Trophoblast cell (in vitro differentiated cells and primary cell): Measurements from ENCODE around the gene POLA1.
"Not testable (repeated sequence)": the region's sequence is repeated elsewhere in the genome, so short reads cannot be mapped to it uniquely, and the experiment has no call there.

ENCODE experiments used
- DNase-seq, 2 donors: peaks; one replicate each; pipeline ENCODE4 v3.0.0-alpha.2; 2016
- H2AFZ ChIP-seq: 2 replicates; pipeline ENCODE4 v1.6.1; 2013; ENCODE audit warnings: low read length, moderate library complexity, mild to moderate bottlenecking; ENCODE audit not compliant: insufficient read depth, poor library complexity
- H2AK5ac ChIP-seq: 2 replicates; pipeline ENCODE4 v1.6.1; 2013; ENCODE audit warnings: mild to moderate bottlenecking, low read length
- H2BK120ac ChIP-seq: 2 replicates; pipeline ENCODE4 v1.6.1; 2013; ENCODE audit warnings: low read length, mild to moderate bottlenecking, moderate library complexity; ENCODE audit not compliant: insufficient read depth, poor library complexity
- H2BK12ac ChIP-seq: 2 replicates; pipeline ENCODE4 v1.6.1; 2013; ENCODE audit warnings: mild to moderate bottlenecking, low read length, moderate library complexity
- H2BK5ac ChIP-seq: 2 replicates; pipeline ENCODE4 v1.6.1; 2013; ENCODE audit warnings: low read length, low read depth, moderate library complexity, mild to moderate bottlenecking; ENCODE audit not compliant: poor library complexity
- H3K14ac ChIP-seq: 2 replicates; pipeline ENCODE4 v1.6.1; 2013; ENCODE audit warnings: mild to moderate bottlenecking, low read length
- H3K18ac ChIP-seq: 2 replicates; pipeline ENCODE4 v1.6.1; 2013; ENCODE audit warnings: mild to moderate bottlenecking, low read length
- H3K23ac ChIP-seq: 2 replicates; pipeline ENCODE4 v1.6.1; 2013; ENCODE audit warnings: low read length
- H3K27ac ChIP-seq: 2 replicates; pipeline ENCODE4 v1.5.1; 2013; ENCODE audit warnings: low read depth, mild to moderate bottlenecking, inconsistent platforms, low read length, moderate library complexity
- H3K27me3 ChIP-seq: 2 replicates; pipeline ENCODE4 v1.6.1; 2013; ENCODE audit warnings: inconsistent platforms, mild to moderate bottlenecking, low read length, moderate library complexity; ENCODE audit not compliant: insufficient read depth
- H3K36me3 ChIP-seq, 2 experiments: 1 replicate in 1 of 2; 2 replicates in 1 of 2; pipeline ENCODE4 v1.6.1; 2013; ENCODE audit warnings: low read length in 2 of 2, mild to moderate bottlenecking in 2 of 2, moderate library complexity in 1 of 2; ENCODE audit not compliant: insufficient read depth in 2 of 2, control insufficient read depth in 1 of 2
- H3K4ac ChIP-seq: 2 replicates; pipeline ENCODE4 v1.6.1; 2013; ENCODE audit warnings: low read depth, mild to moderate bottlenecking, low read length, moderate library complexity
- H3K4me1 ChIP-seq, 2 experiments: 1 replicate in 1 of 2; 2 replicates in 1 of 2; pipeline ENCODE4 v1.6.1; 2013; ENCODE audit warnings: low read length in 2 of 2, mild to moderate bottlenecking in 2 of 2, moderate library complexity in 1 of 2; ENCODE audit not compliant: insufficient read depth in 2 of 2, control insufficient read depth in 1 of 2
- H3K4me2 ChIP-seq: 2 replicates; pipeline ENCODE4 v1.6.1; 2013; ENCODE audit warnings: inconsistent platforms, mild to moderate bottlenecking, low read length, moderate library complexity
- H3K4me3 ChIP-seq: 2 replicates; pipeline ENCODE4 v1.5.1; 2013; ENCODE audit warnings: mild to moderate bottlenecking, low read depth, low read length, inconsistent platforms
- H3K79me1 ChIP-seq: one replicate; pipeline ENCODE4 v1.6.1; 2013; ENCODE audit warnings: low read length
- H3K79me2 ChIP-seq: 2 replicates; pipeline ENCODE4 v1.6.1; 2013; ENCODE audit warnings: low read length, mild to moderate bottlenecking; ENCODE audit not compliant: control insufficient read depth, insufficient read depth, poor library complexity
- H3K9ac ChIP-seq: 2 replicates; pipeline ENCODE4 v1.6.1; 2013; ENCODE audit warnings: mild to moderate bottlenecking, low read length
- H3K9me3 ChIP-seq: 2 replicates; pipeline ENCODE4 v1.6.1; 2013; ENCODE audit warnings: low read depth, mild to moderate bottlenecking, control low read depth, inconsistent platforms, low read length; ENCODE audit not compliant: insufficient read depth
- H4K12ac ChIP-seq: 2 replicates; pipeline ENCODE4 v1.6.1; 2013; ENCODE audit warnings: low read depth, mild to moderate bottlenecking, low read length, moderate library complexity
- H4K8ac ChIP-seq: 2 replicates; pipeline ENCODE4 v1.6.1; 2013; ENCODE audit warnings: low read depth, mild to moderate bottlenecking, low read length, moderate library complexity
- H4K91ac ChIP-seq: one replicate; pipeline ENCODE4 v1.6.1; 2013; ENCODE audit warnings: low read depth, mild to moderate bottlenecking, low read length, moderate library complexity
- WGBS: extraction: QIAGEN DNeasy Blood & Tissue Kit; methylation state at CpG from one replicate; pipeline ENCODE4 v1.1.7; 2013; ENCODE audit warnings: missing lambda C conversion rate; ENCODE audit not compliant: insufficient read length, insufficient coverage; ENCODE audit errors: extremely low coverage; 5-methylcytosine and 5-hydroxymethylcytosine counted together

POLA1 gene

DNA sequence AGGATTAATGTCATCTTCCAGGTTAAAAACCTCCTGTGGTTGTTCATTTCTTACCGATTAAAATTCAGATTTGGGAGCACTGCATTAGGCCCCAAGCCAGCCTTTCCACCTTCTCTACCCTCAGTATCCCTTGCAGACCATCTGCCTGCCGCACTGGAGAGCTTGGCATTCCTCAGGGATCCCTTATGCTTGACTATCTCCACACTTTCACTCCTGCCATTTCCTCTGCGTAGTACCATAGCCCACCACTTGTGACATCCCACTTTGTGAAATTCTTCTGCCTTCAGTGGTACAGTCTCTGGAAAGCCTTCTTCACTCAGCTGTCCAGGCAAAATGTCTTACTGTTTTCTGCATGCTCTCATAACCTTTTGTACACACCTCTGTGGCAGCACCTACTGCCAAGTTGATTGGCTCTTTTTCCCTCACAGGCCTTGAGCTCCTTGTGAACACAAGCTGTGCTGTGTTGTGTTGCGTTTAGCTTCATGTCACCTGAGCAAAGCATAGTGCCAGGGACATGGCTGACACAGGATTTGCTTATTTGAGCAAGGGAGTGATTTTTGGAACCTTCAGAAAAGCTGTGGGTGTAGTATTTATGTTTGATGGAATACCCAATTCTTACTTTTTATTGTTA, 165.6 kb downstream of the POLA1 start:
- no peaks in the 10 kb centered on the region for H3K27me3 ChIP-seq
- no peak overlapping the region for H3K4me2 ChIP-seq
- H3K4me1 ChIP-seq: no peaks in the 10 kb centered on the region
- H3K14ac ChIP-seq: no peak overlapping the region
- no peak overlapping the region for H3K27ac ChIP-seq
- H2BK120ac ChIP-seq: no peak overlapping the region
- H4K8ac ChIP-seq: no peak overlapping the region
- no peak overlapping the region for H3K18ac ChIP-seq
- no peak overlapping the region for H3K9ac ChIP-seq
- H2BK5ac ChIP-seq: no peak overlapping the region
- DNase-seq: no peak
- no peaks in the 10 kb centered on the region for H3K79me2 ChIP-seq
- no peak overlapping the region for H3K4ac ChIP-seq
- no peak overlapping the region for H2AK5ac ChIP-seq
- no peaks in the 10 kb centered on the region for H3K79me1 ChIP-seq
- no peak overlapping the region for H3K4me3 ChIP-seq
- no peaks in the 10 kb centered on the region for H3K9me3 ChIP-seq
- no peak overlapping the region for H4K91ac ChIP-seq
- H3K23ac ChIP-seq: no peak overlapping the region
- no peak overlapping the region for H2AFZ ChIP-seq
- H2BK12ac ChIP-seq: no peak overlapping the region
- no peak overlapping the region for H4K12ac ChIP-seq
- WGBS: no CpG with 5 or more reads among the region's 4 CpGs
- H3K36me3 ChIP-seq: peaks cover 2 to 3% of the 10 kb centered on the region in 2 experiments

DNA sequence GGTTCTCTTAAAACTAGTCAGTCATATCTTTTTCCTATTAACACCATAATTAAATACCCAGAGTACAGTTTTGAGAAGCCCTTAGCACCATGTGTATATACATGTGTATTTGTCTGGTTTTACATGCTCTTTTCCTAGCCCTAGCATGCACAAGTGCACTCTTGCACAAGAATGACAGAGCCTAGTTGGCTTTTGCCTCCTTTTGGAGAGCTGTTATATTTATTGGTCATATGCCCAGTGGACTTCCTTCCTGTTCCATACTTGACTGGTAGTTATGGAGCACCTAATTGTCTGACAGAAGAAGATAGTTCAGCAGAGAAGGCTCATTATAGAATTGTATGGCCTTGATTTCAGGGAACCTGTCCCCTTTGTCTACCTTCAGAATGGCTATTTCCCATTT, 166.4 kb downstream of the POLA1 start:
- Histone ChIP-seq H3K9me3 (no peaks in the 10 kb centered on the region), H3K4ac (no peak overlapping the region), H3K4me3 (no peak overlapping the region), H3K9ac (no peak overlapping the region), H2AFZ (no peak overlapping the region), H3K27ac (no peak overlapping the region), H3K27me3 (no peaks in the 10 kb centered on the region), H2BK5ac (no peak overlapping the region), H3K18ac (no peak overlapping the region), H2AK5ac (no peak overlapping the region), H2BK120ac (no peak overlapping the region), H3K14ac (no peak overlapping the region), H3K4me2 (no peak overlapping the region), H2BK12ac (no peak overlapping the region), H3K23ac (no peak overlapping the region), H4K8ac (no peak overlapping the region), H3K79me1 (no peaks in the 10 kb centered on the region), H3K36me3 (peaks cover 2 to 3% of the 10 kb centered on the region in 2 experiments), H4K12ac (no peak overlapping the region), H4K91ac (no peak overlapping the region), H3K4me1 (no peaks in the 10 kb centered on the region), H3K79me2 (no peaks in the 10 kb centered on the region)
- no peak for DNase-seq

- H2BK5ac ChIP-seq: no peak overlapping the region
- no peak overlapping the region for H2AFZ ChIP-seq
- H4K12ac ChIP-seq: no peak overlapping the region
- H3K27ac ChIP-seq: no peak overlapping the region
- H3K9ac ChIP-seq: no peak overlapping the region
- H3K27me3 ChIP-seq: no peaks in the 10 kb centered on the region
- H3K79me2 ChIP-seq: no peaks in the 10 kb centered on the region
- H2BK120ac ChIP-seq: no peak overlapping the region
- whole genome bisulfite sequencing: no CpG with 5 or more reads among the region's 2 CpGs
- no peak overlapping the region for H2BK12ac ChIP-seq
- no peak overlapping the region for H3K4me3 ChIP-seq
- H3K4ac ChIP-seq: no peak overlapping the region
- DNase-seq: no peak
- no peaks in the 10 kb centered on the region for H3K79me1 ChIP-seq
- H3K4me2 ChIP-seq: no peak overlapping the region
- H4K8ac ChIP-seq: no peak overlapping the region
- H3K14ac ChIP-seq: no peak overlapping the region
- H3K36me3 ChIP-seq: peaks cover 0 to 3% of the 10 kb centered on the region in 2 experiments
- H3K23ac ChIP-seq: no peak overlapping the region
- H2AK5ac ChIP-seq: no peak overlapping the region
- no peaks in the 10 kb centered on the region for H3K9me3 ChIP-seq
- H3K4me1 ChIP-seq: no peaks in the 10 kb centered on the region
- H4K91ac ChIP-seq: no peak overlapping the region
- H3K18ac ChIP-seq: no peak overlapping the region
These were observed 168.6 kb downstream of the POLA1 start for GRCh38 chrX:24862343-24862742.

- H2BK12ac ChIP-seq, H3K9ac ChIP-seq, H3K4me3 ChIP-seq, H2BK120ac ChIP-seq, H3K4me2 ChIP-seq, H3K14ac ChIP-seq, H3K27ac ChIP-seq, H3K23ac ChIP-seq, H3K27me3 ChIP-seq, H3K4ac ChIP-seq, H3K36me3 ChIP-seq, H3K9me3 ChIP-seq, H4K91ac ChIP-seq, H3K4me1 ChIP-seq, H3K79me2 ChIP-seq, H3K18ac ChIP-seq, H2AFZ ChIP-seq, H4K12ac ChIP-seq, DNase-seq, H3K79me1 ChIP-seq, H4K8ac ChIP-seq, H2BK5ac ChIP-seq, H2AK5ac ChIP-seq: not testable (repeated sequence)
- no CpG with 5 or more reads among the region's 8 CpGs for WGBS
These were observed 170.1 kb downstream of the POLA1 start for GRCh38 chrX:24863779-24864178.
